ENCODE measurements around the gene FRMD5. TPM values are rescaled to one million over a fixed set of nuclear protein-coding genes. Genes with fewer than 3 reads are reported as not detected.
"Not testable (repeated sequence)": the region's sequence is repeated elsewhere in the genome, so short reads cannot be mapped to it uniquely, and the experiment has no call there.

FRMD5 gene
- polyA plus RNA-seq, 1 donor: 1.8 TPM

GRCh38 chr15:44032820-44033219, 162.3 kb downstream of the FRMD5 start:
- DNase-seq: not testable (repeated sequence)

- DNase-seq: no peak
Measured at GRCh38 chr15:44029940-44030568, 165.0 kb downstream of the FRMD5 start.

- no peak for DNase-seq
Measured at GRCh38 chr15:44029003-44029402, 166.1 kb downstream of the FRMD5 start.

DNA sequence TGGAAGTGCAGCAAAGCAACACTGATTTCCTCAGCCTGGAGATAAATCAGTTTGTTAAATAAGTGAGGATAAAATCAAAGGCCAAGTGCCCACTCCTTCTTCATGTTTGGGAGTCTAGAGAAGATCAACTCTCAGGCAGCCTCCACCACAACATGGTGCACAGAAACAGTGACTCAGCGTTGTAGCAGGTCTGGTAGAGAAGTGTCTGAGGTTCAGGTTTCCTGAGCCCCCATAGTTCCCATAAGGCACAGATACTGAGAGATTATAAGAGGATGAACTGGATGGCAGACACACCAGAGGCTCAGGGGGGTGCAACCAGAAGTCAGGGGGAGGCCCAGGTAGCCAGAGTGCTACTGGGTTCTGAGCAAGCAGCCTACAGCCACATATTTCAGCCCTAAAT, 166.7 kb downstream of the FRMD5 start:
- DNase-seq: no peak

DNA sequence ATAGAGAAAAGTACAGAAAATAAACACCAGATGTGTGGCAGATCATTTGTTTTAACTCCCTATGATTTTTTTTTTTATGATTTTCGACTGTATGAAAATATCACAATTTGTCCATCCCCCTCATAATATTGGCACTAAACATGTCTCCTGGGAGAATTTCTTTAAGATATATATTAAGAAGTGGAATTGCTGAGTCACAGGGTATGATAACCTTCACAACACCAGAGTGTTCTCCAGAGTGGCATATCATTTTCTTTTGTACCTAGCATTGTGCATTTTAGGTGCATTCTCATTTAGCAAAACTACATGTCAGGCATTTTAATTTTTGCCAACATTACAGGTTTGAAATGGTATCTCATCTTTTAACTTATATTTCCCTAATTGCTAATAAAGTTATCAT, 170.9 kb downstream of the FRMD5 start:
- DNase-seq: no peak

GRCh38 chr15:44023176-44023575, 171.9 kb downstream of the FRMD5 start:
- no peak for DNase-seq

DNA sequence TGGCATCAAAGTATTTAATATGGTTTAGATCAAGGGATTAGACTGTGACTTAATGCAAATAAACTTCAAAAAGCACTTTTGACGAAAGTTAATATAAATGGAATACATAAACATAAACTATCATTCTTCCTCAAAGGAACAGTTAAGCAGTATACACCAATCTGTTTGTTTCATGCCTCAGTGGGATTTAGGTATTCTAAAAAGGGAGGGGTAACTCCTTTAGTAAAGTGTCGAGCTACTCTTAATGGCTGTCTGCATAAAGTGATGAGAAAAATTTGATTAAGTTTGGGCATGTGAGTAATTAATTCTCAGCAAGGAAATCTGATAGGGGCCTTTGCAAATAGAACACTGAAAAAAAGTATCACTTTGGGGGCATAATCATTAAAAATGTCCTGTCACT, 176.9 kb downstream of the FRMD5 start:
- no peak for DNase-seq

GRCh38 chr15:44015545-44016305, 179.3 kb downstream of the FRMD5 start:
- DNase-seq: no peak

- DNase-seq: no peak
Measured at GRCh38 chr15:44011238-44011854, 183.7 kb downstream of the FRMD5 start.

DNA sequence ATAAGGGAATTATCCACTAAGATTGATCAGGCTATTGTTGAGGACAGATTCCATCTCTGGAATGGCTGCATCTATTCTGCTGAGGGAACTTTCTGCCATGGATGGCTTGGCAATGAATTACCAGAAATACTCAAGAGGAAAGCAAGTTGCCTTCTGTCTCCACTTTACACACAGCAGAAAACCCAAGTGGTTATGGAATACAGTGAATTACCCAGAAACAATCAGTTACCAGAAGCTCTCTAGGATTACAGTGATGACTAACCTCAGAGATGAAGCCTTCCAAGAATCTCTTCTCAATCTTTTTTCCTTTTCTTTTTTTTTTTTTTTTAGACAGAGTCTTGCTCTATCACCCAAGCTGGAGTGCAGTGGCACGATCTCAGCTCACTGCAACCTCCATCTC, 185.0 kb downstream of the FRMD5 start:
- no peak for DNase-seq

GRCh38 chr15:44009038-44009437, 186.0 kb downstream of the FRMD5 start:
- DNase-seq: no peak

GRCh38 chr15:44000248-44000647, 194.8 kb downstream of the FRMD5 start:
- DNase-seq: peak; percentile 4

- DNase-seq: peak; percentile 6
Measured at GRCh38 chr15:43998607-43999006, 196.5 kb downstream of the FRMD5 start.

- DNase-seq: no peak
Measured at GRCh38 chr15:43991206-43991605, 203.9 kb downstream of the FRMD5 start.

DNA sequence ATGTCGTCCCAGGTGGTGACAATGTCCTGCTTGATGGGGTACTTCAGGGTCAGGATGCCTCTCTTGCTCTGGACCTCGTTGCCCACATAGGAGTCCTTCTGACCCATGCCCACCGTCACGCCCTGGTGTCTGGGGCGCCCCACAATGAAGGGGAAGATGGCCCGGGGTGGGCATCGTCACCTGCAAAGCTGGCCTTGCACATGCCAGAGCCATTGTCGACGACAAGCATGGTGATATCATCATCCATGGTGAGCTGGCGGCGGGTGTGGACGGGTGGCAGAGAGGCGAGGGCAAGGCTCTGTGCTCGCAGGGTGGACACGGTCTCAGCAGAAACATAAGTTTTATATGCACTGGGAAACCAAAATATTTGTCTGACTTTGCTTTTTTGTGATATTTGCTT, 205.1 kb downstream of the FRMD5 start:
- no peak for DNase-seq

GRCh38 chr15:43988900-43989299, 206.2 kb downstream of the FRMD5 start:
- DNase-seq: no peak

- no peak for DNase-seq
Measured at GRCh38 chr15:43987924-43988323, 207.1 kb downstream of the FRMD5 start.

- peak; percentile 1 for DNase-seq
Measured at GRCh38 chr15:43985976-43986680, 208.9 kb downstream of the FRMD5 start.

- no peak for DNase-seq
Measured at GRCh38 chr15:43981576-43981975, 213.5 kb downstream of the FRMD5 start.

DNA sequence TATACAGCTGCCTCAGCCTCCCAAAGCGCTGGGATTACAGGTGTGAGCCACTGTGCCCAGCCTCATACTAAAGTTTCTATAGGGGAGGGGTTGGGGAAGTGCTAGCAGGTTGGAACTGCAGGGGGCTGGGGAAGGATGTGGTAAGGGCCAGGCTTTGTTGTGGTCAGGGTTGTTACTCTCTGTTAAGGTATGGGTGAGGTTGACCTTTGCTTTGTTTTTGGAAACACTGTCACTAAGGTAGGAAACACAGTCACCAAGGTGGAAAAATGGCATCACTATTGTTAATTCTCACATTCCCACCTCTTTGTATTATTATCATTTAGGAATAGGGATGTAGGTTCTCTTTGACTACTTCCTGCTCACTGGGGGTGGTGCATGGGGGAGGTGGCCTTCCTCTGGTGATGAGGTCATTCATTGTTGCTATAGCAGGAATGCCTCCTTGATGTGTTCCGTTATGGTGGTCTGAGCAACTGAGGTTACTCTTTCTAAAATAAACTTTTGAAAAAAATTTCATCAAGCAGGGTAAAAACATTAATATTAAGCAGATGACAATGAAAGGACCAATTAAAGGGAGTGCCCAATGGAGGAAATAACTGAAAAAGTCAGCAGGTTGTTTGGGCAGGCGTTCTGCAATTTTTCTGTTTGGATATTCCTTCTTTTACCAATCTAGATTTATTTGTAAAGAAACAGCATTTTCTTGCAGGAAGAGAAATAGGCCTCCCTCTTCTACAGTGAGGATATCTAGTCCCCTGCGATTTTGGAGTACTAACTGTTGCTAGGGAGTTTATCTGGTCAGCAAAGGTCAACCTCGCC, 217.8 kb downstream of the FRMD5 start:
- DNase-seq: no peak

DNA sequence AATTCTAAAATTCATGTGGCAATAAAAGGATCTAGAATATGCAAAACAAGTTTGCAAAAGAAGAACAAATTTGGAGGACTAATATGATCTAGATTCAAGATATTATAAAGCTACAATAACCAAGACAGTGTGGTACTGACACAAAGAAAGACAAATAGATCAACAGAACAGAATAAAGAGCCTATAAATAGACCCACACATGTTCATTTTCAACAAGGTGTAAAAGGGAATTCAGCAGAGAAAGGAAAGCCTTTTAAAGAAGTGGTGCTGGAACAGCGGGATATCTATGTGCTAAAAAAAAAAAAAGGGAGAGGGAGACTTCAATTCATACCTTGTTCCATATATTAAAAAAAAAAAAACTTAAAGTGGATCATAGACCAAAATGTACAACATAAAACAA, 219.3 kb downstream of the FRMD5 start:
- no peak for DNase-seq

GRCh38 chr15:43975326-43975725, 219.7 kb downstream of the FRMD5 start:
- no peak for DNase-seq
